K562 treated with DMSO at 1 percent for 12 hours (cell line): ENCODE measurements around the gene KRT10. TPM values are rescaled to one million over a fixed set of nuclear protein-coding genes. Genes with fewer than 3 reads are reported as not detected.

Experiments
- total RNA-seq: library from RNA; unstranded; fragments of 300-600 nt; gene quantifications from 2 replicates; pipeline ENCODE4 v1.2.3, GENCODE V29; 2022; ENCODE audit not compliant: insufficient read depth

Gene KRT10
- total RNA-seq = 75.7 and 82.5 TPM in 2 replicates

GRCh38 chr17:40822132-40822812 lies at the start of gene KRT10:
KRT10 (minus strand) TSS chr17:40822614; CDS start chr17:40822585, 29 bp downstream.

GRCh38 chr17:40866838-40867237 lies 44.4 kb upstream of the KRT10 start, which contains the start of gene KRT12:
KRT12 (minus strand) TSS chr17:40867223; CDS start chr17:40867186, 37 bp downstream.

GRCh38 chr17:40799859-40800258 lies 22.6 kb downstream of the KRT10 start, which contains the start of gene KRT28:
KRT28 (minus strand) TSS chr17:40799959; CDS start chr17:40799893, 66 bp downstream.

GRCh38 chr17:40782450-40782849 lies 40.0 kb downstream of the KRT10 start, which contains the start of gene KRT27:
KRT27 (minus strand) TSS chr17:40782550; CDS start chr17:40782493, 57 bp downstream.

GRCh38 chr17:40772101-40772500 lies 50.3 kb downstream of the KRT10 start, which contains the start of gene KRT26:
KRT26 (minus strand) TSS chr17:40772201; CDS start chr17:40772113, 88 bp downstream.

Other genes starting within 250 kb of the KRT10 start
- 40.3 and 83.8 TPM in 2 replicates for gene SMARCE1, start 174.8 kb downstream of the KRT10 start, total RNA-seq
- gene KRT222, start 157.4 kb downstream of the KRT10 start, total RNA-seq = not detected in 2 replicates
- not detected in 2 replicates for gene KRT24, start 118.9 kb downstream of the KRT10 start, total RNA-seq
- not detected in 2 replicates for gene KRT25, start 67.3 kb downstream of the KRT10 start, total RNA-seq
- not detected in 2 replicates for gene KRT26, start 50.4 kb downstream of the KRT10 start, total RNA-seq
- not detected in 2 replicates for gene KRT27, start 40.1 kb downstream of the KRT10 start, total RNA-seq
- not detected in 2 replicates for gene KRT28, start 22.7 kb downstream of the KRT10 start, total RNA-seq
- gene KRT12, start 44.6 kb upstream of the KRT10 start, total RNA-seq = 4.0 and 9.9 TPM in 2 replicates
- gene KRT20, start 62.6 kb upstream of the KRT10 start, total RNA-seq = not detected in 2 replicates
- not detected in 2 replicates for gene KRT23, start 115.0 kb upstream of the KRT10 start, total RNA-seq
- not detected in 2 replicates for gene KRT39, start 144.3 kb upstream of the KRT10 start, total RNA-seq
- gene KRT40, start 161.7 kb upstream of the KRT10 start, total RNA-seq = not detected in 2 replicates
- not detected in 2 replicates for gene KRTAP3-3, start 171.6 kb upstream of the KRT10 start, total RNA-seq
- gene KRTAP3-2, start 177.3 kb upstream of the KRT10 start, total RNA-seq = not detected in 2 replicates
- not detected in 2 replicates for gene KRTAP3-1, start 186.5 kb upstream of the KRT10 start, total RNA-seq
- gene KRTAP1-5, start 204.6 kb upstream of the KRT10 start, total RNA-seq = not detected in 2 replicates
- not detected in 2 replicates for gene KRTAP1-4, start 207.6 kb upstream of the KRT10 start, total RNA-seq
- not detected in 2 replicates for gene KRTAP1-3, start 212.3 kb upstream of the KRT10 start, total RNA-seq
- gene KRTAP1-1, start 218.8 kb upstream of the KRT10 start, total RNA-seq = not detected in 2 replicates
- not detected in 2 replicates for gene KRTAP2-1, start 224.7 kb upstream of the KRT10 start, total RNA-seq
- not detected in 2 replicates for gene KRTAP2-2, start 232.6 kb upstream of the KRT10 start, total RNA-seq
- gene KRTAP2-3, start 237.5 kb upstream of the KRT10 start, total RNA-seq = not detected in 2 replicates
- gene KRTAP2-4, start 243.3 kb upstream of the KRT10 start, total RNA-seq = not detected in 2 replicates